ENCODE measurements around the gene SSU72. TPM values are rescaled to one million over a fixed set of nuclear protein-coding genes. Genes with fewer than 3 reads are reported as not detected.

The SSU72 gene
- polyA plus RNA-seq, 1 donor (not counting 4 experiments of a cell fraction or from before 2014, with no cell fraction given), result 79.7 TPM

- Histone ChIP-seq H2AFZ (ENCODE audit: control insufficient read depth, low read length) (no peak overlapping the region), H3K4me3 (ENCODE audit: control insufficient read depth in 2 of 3, extremely low read depth in 1 of 3, insufficient read depth in 2 of 3, low read depth in 1 of 3, low read length in 3 of 3) (no peak overlapping the region), H3K4me2 (ENCODE audit: control insufficient read depth, extremely low read depth, insufficient read depth, low read depth, low read length) (no peak overlapping the region), H4K20me1 (ENCODE audit: control insufficient read depth, extremely low read depth, insufficient read depth, low read length) (no peaks in the 10 kb centered on the region), H3K9me3 (ENCODE audit: control insufficient read depth, low read depth, low read length) (no peaks in the 10 kb centered on the region), H3K27me3 (ENCODE audit: control insufficient read depth, extremely low read depth, insufficient read depth, low read length) (peaks cover 13% of the 10 kb centered on the region), H3K27ac (ENCODE audit: control insufficient read depth, insufficient read depth, low read length) (no peak overlapping the region), H3K9me1 (ENCODE audit: control insufficient read depth, extremely low read depth, insufficient read depth, low read length) (no peaks in the 10 kb centered on the region), H3K9ac (ENCODE audit: control insufficient read depth, extremely low read depth, insufficient read depth, low read length) (no peak overlapping the region), H3K4me1 (ENCODE audit: control insufficient read depth, extremely low read depth, insufficient read depth, low read length) (peaks cover 16% of the 10 kb centered on the region), H3K79me2 (ENCODE audit: control insufficient read depth, insufficient read depth, low read length) (peaks cover 19% of the 10 kb centered on the region), H3K36me3 (ENCODE audit: control insufficient read depth in 2 of 2, extremely low read depth in 1 of 2, insufficient read depth in 2 of 2, low read length in 2 of 2) (no peaks in the 10 kb centered on the region)
- TF ChIP-seq CTCF (optimal IDR thresholded peaks at IDR 0.05 in 1 of 3, IDR thresholded peaks at IDR 0.05 in 1 of 3, conservative IDR thresholded peaks at IDR 0.05 in 1 of 3; ENCODE audit: extremely low read depth in 1 of 3, insufficient read depth in 2 of 3, low read length in 3 of 3) (no peak), EZH2 (IDR thresholded peaks at IDR 0.05; ENCODE audit: low read length) (no peak)
- dilution Hi-C loops (cut with MboI; ENCODE audit: extremely low pct_ligation_motif_present, low sequenced_read_pairs), result no loop called here
- FAIRE-seq (no peak), DNase-seq (ENCODE audit: low read depth, low spot score) (no peak)
Measured at GRCh38 chr1:1577367-1578011, 2.8 kb upstream of the SSU72 start.

DNA sequence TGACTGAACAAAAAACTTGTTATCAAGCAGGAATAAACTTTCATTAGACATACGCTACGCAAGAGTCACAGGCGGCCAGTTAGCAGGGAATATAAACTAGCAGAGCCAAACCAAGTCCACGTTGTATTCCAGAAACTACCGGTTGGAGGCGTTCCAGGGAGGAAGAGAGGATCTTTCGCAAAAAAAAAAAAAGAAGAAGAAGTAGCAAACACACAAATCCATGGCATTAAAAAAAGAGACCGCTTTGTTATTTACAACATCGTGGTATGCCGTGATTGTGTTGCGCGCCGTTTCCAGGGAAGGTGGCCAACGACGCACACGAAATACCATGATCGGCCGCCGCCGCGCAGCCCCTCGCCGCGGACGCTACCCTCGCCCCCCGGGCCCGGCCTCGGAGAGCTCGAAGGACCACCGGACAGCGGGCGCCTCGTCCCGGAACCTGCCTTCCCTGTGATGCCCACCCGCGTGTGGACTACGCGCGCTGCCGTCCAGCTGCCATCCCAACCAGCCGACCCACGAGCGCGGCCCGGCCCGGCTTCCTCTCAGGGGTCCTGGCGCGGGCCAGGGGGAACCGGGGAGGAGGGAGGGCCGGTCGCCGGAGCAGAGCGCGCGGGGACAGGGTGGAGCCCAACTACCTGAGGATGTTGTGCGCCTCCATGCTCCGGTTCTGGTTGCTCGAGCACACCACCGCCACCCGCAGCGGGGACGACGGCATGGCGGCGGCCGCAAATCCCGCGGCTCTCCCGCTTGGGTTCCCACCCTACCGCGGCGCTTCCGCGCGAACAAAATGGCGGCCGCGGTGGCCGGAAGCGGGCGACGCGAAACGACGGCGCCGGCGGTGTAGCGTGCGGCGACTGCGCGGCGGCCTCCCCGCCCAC lies 581 bp downstream of the SSU72 start:
- TF ChIP-seq EZH2 (IDR thresholded peaks at IDR 0.05; ENCODE audit: low read length) (no peak), CTCF (optimal IDR thresholded peaks at IDR 0.05 in 1 of 3, IDR thresholded peaks at IDR 0.05 in 1 of 3, conservative IDR thresholded peaks at IDR 0.05 in 1 of 3; ENCODE audit: extremely low read depth in 1 of 3, insufficient read depth in 2 of 3, low read length in 3 of 3) (peak in 2 of 3 experiments; percentile 17 to 23)
- H4K20me1 ChIP-seq (ENCODE audit: control insufficient read depth, extremely low read depth, insufficient read depth, low read length), result peaks cover 7% of the 10 kb centered on the region
- peak; percentile 46 for FAIRE-seq

More for the DNA sequence above, 581 bp downstream of the SSU72 start:
- Histone ChIP-seq H3K9me1 (ENCODE audit: control insufficient read depth, extremely low read depth, insufficient read depth, low read length) (no peaks in the 10 kb centered on the region), H3K4me2 (ENCODE audit: control insufficient read depth, extremely low read depth, insufficient read depth, low read depth, low read length) (peak overlapping the region; percentile 88), H2AFZ (ENCODE audit: control insufficient read depth, low read length) (peak overlapping the region; percentile 68), H3K4me1 (ENCODE audit: control insufficient read depth, extremely low read depth, insufficient read depth, low read length) (peaks cover 16% of the 10 kb centered on the region), H3K27me3 (ENCODE audit: control insufficient read depth, extremely low read depth, insufficient read depth, low read length) (peaks cover 9% of the 10 kb centered on the region), H3K4me3 (ENCODE audit: control insufficient read depth in 2 of 3, extremely low read depth in 1 of 3, insufficient read depth in 2 of 3, low read depth in 1 of 3, low read length in 3 of 3) (peak overlapping the region; percentile 70 to 99 (median 97)), H3K36me3 (ENCODE audit: control insufficient read depth in 2 of 2, extremely low read depth in 1 of 2, insufficient read depth in 2 of 2, low read length in 2 of 2) (peaks cover 0 to 2% of the 10 kb centered on the region in 2 experiments), H3K9ac (ENCODE audit: control insufficient read depth, extremely low read depth, insufficient read depth, low read length) (peak overlapping the region; percentile 99), H3K9me3 (ENCODE audit: control insufficient read depth, low read depth, low read length) (no peaks in the 10 kb centered on the region), H3K27ac (ENCODE audit: control insufficient read depth, insufficient read depth, low read length) (peak overlapping the region; percentile 97), H3K79me2 (ENCODE audit: control insufficient read depth, insufficient read depth, low read length) (peaks cover 51% of the 10 kb centered on the region)
- DNase-seq (ENCODE audit: low read depth, low spot score), result no peak
- dilution Hi-C loops (cut with MboI; ENCODE audit: extremely low pct_ligation_motif_present, low sequenced_read_pairs), result no loop called here

Measured in keratinocyte (primary cell).